ENCODE measurements around the gene IDH1. TPM values are rescaled to one million over a fixed set of nuclear protein-coding genes. Genes with fewer than 3 reads are reported as not detected.
"Not testable (repeated sequence)": the region's sequence is repeated elsewhere in the genome, so short reads cannot be mapped to it uniquely, and the experiment has no call there.

The IDH1 gene
- total RNA-seq, 1 donor from 2014 or later = 171 TPM

- Mint-ChIP-seq H3K27me3 (ENCODE audit: unreplicated experiment) (peaks cover 7% of the 10 kb centered on the region), H3K4me3 (ENCODE audit: unreplicated experiment) (no peak overlapping the region), H3K36me3 (ENCODE audit: low read depth, unreplicated experiment) (peaks cover 18% of the 10 kb centered on the region), H3K4me1 (ENCODE audit: unreplicated experiment) (no peaks in the 10 kb centered on the region), H3K27ac (ENCODE audit: unreplicated experiment) (no peak overlapping the region), H3K9me3 (ENCODE audit: unreplicated experiment) (peaks cover 11% of the 10 kb centered on the region)
- no peak for TF ChIP-seq CTCF (IDR thresholded peaks at IDR 0.05; ENCODE audit: unreplicated experiment)
- DNase-seq (ENCODE audit: low spot score) = no peak
Observed at GRCh38 chr2:208222351-208222750, 32.5 kb downstream of the IDH1 start.

GRCh38 chr2:208221873-208222272, 33.0 kb downstream of the IDH1 start:
- H3K4me1 Mint-ChIP-seq (ENCODE audit: unreplicated experiment); H3K27me3 Mint-ChIP-seq (ENCODE audit: unreplicated experiment); H3K27ac Mint-ChIP-seq (ENCODE audit: unreplicated experiment); DNase-seq (ENCODE audit: low spot score); H3K4me3 Mint-ChIP-seq (ENCODE audit: unreplicated experiment): not testable (repeated sequence)
- Mint-ChIP-seq H3K36me3 (ENCODE audit: low read depth, unreplicated experiment) (peaks cover 18% of the 10 kb centered on the region), H3K9me3 (ENCODE audit: unreplicated experiment) (peaks cover 11% of the 10 kb centered on the region)

GRCh38 chr2:208210688-208211451, 44.0 kb downstream of the IDH1 start:
- H3K4me1 Mint-ChIP-seq (ENCODE audit: unreplicated experiment) = no peaks in the 10 kb centered on the region
- TF ChIP-seq CTCF (IDR thresholded peaks at IDR 0.05; ENCODE audit: unreplicated experiment) = no peak
- peaks cover 2% of the 10 kb centered on the region for H3K27me3 Mint-ChIP-seq (ENCODE audit: unreplicated experiment)
- no peaks in the 10 kb centered on the region for H3K9me3 Mint-ChIP-seq (ENCODE audit: unreplicated experiment)
- no peaks in the 10 kb centered on the region for H3K36me3 Mint-ChIP-seq (ENCODE audit: low read depth, unreplicated experiment)
- no peak overlapping the region for H3K4me3 Mint-ChIP-seq (ENCODE audit: unreplicated experiment)
- DNase-seq (ENCODE audit: low spot score) = no peak
- no peak overlapping the region for H3K27ac Mint-ChIP-seq (ENCODE audit: unreplicated experiment)

GRCh38 chr2:208208335-208209085, 46.4 kb downstream of the IDH1 start:
- no peaks in the 10 kb centered on the region for H3K9me3 Mint-ChIP-seq (ENCODE audit: unreplicated experiment)
- DNase-seq (ENCODE audit: low spot score) = no peak
- no peak overlapping the region for H3K27ac Mint-ChIP-seq (ENCODE audit: unreplicated experiment)
- no peak for TF ChIP-seq CTCF (IDR thresholded peaks at IDR 0.05; ENCODE audit: unreplicated experiment)
- peaks cover 4% of the 10 kb centered on the region for H3K4me1 Mint-ChIP-seq (ENCODE audit: unreplicated experiment)
- no peak overlapping the region for H3K4me3 Mint-ChIP-seq (ENCODE audit: unreplicated experiment)
- peaks cover 2% of the 10 kb centered on the region for H3K27me3 Mint-ChIP-seq (ENCODE audit: unreplicated experiment)
- H3K36me3 Mint-ChIP-seq (ENCODE audit: low read depth, unreplicated experiment) = no peaks in the 10 kb centered on the region

GRCh38 chr2:208207769-208208168, 47.1 kb downstream of the IDH1 start:
- no peaks in the 10 kb centered on the region for H3K9me3 Mint-ChIP-seq (ENCODE audit: unreplicated experiment)
- peaks cover 4% of the 10 kb centered on the region for H3K4me1 Mint-ChIP-seq (ENCODE audit: unreplicated experiment)
- H3K36me3 Mint-ChIP-seq (ENCODE audit: low read depth, unreplicated experiment) = no peaks in the 10 kb centered on the region
- H3K27ac Mint-ChIP-seq (ENCODE audit: unreplicated experiment) = no peak overlapping the region
- no peak for DNase-seq (ENCODE audit: low spot score)
- no peak overlapping the region for H3K4me3 Mint-ChIP-seq (ENCODE audit: unreplicated experiment)
- TF ChIP-seq CTCF (IDR thresholded peaks at IDR 0.05; ENCODE audit: unreplicated experiment) = no peak
- peaks cover 2% of the 10 kb centered on the region for H3K27me3 Mint-ChIP-seq (ENCODE audit: unreplicated experiment)
